Lower lobe of right lung (tissue), 2 donors: Measurements from ENCODE around the gene ABLIM1. TPM values are rescaled to one million over a fixed set of nuclear protein-coding genes. Genes with fewer than 3 reads are reported as not detected.

Experiments used
- ATAC-seq, 2 donors: fragments of 200-7000 bp; cut with Tn5 transposase; one replicate each; pipeline ENCODE4 v1.9.1; 2020 to 2022; ENCODE audit warnings: mild to moderate bottlenecking in 2 of 2, moderate library complexity in 2 of 2
- DNase-seq: peaks from one replicate; pipeline ENCODE4 v3.0.0-alpha.2; 2020
- H3K27ac ChIP-seq: fragments of 200-600 bp; one replicate; pipeline ENCODE4 v1.8.0; 2022
- H3K27me3 ChIP-seq: fragments of 200-600 bp; one replicate; pipeline ENCODE4 v1.8.0; 2022; ENCODE audit warnings: low read depth
- H3K36me3 ChIP-seq: fragments of 200-600 bp; one replicate; pipeline ENCODE4 v1.8.0; 2022; ENCODE audit warnings: mild to moderate bottlenecking
- H3K4me1 ChIP-seq: fragments of 200-600 bp; one replicate; pipeline ENCODE4 v1.8.0; 2022
- H3K4me3 ChIP-seq: fragments of 200-600 bp; one replicate; pipeline ENCODE4 v1.8.0; 2022; ENCODE audit warnings: mild to moderate bottlenecking
- H3K9me3 ChIP-seq: fragments of 200-600 bp; one replicate; pipeline ENCODE4 v1.8.0; 2022
- CTCF ChIP-seq: fragments of 200-600 bp; IDR thresholded peaks from one replicate; pipeline ENCODE4 v1.8.0; 2022; ENCODE audit warnings: antibody characterized with exemption, mild to moderate bottlenecking
- intact Hi-C: fragments of 100-400 bp; cut with DNase I; formaldehyde crosslinking; loops from one replicate; pipeline ENCODE4 v1.11.0; 2022
- total RNA-seq: library from RNA; stranded (reverse); fragmentation: NEBNext Ultra II Directional; extraction: Animal tissue kit (Norgen Biotek cat#: 25700); gene quantifications from one replicate; pipeline ENCODE4 v1.2.1, GENCODE V29; 2021
- donor health status: DM: no; HTN: yes; CAD: no; lungs with severe emphysema.

Gene ABLIM1
- total RNA-seq, 1 donor from 2014 or later, result 106 TPM

DNA sequence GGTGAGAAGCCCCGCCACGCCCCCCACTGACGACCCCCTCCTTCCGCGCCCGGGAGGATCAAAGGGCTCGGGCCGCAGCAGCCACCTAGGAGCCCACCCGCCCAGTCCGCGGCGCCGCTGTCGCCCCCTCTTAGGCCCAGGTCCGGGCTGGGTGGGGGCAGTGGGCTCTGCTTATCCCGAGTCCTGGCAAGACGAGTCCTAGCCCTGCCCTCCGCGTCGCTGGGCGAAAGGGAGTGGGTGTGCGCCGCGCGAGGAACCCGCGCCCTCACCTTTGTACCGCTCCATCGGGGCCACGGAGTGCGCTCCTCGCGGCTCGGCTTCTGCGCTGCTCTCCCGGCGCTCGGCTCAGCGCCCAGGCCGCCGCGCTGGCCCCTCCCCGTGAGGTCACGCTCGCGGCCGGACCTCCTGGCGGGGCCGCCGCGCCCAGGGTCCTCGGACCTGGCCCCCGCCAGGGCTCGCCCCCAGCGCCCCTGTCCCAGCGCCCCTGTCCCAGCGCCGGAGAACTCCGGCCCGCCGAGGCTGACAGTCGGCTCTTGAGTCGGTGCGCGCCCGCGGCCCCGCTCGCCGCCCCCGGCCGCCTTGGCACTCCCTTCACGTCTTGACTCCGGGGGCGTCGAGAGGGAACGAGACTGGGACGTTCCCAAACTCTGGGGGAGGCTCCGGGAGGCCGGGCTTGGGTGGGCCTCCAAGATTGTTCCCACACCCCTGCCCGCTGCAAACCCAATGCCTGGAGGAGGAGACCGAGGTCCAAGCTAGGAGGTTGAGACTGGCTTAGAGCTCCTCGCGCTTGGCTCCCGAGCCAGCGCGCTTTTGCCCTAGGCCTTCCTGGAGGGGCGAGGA, 253.7 kb downstream of the ABLIM1 start, which contains the start of gene AFAP1L2:
Gene AFAP1L2, minus strand, starts transcription at position 332 of the 840 bp plus-strand sequence. Its CDS starts 47 bp downstream, at position 285.
- peak within 1 kb of the TSS; percentile 55 for H3K4me3 ChIP-seq
- no peak for DNase-seq
- H3K27me3 ChIP-seq, result peaks cover 32% of the 10 kb centered on the region
- H3K4me1 ChIP-seq, result peaks cover 37% of the 10 kb centered on the region
- no peaks in the 10 kb centered on the region for H3K9me3 ChIP-seq
- no peak for TF ChIP-seq CTCF
- peak; percentile 84 for ATAC-seq
- intact Hi-C loops, result no loop called here
- H3K27ac ChIP-seq, result peak within 1 kb of the TSS; percentile 31
- H3K36me3 ChIP-seq, result no peaks in the 10 kb centered on the region

DNA sequence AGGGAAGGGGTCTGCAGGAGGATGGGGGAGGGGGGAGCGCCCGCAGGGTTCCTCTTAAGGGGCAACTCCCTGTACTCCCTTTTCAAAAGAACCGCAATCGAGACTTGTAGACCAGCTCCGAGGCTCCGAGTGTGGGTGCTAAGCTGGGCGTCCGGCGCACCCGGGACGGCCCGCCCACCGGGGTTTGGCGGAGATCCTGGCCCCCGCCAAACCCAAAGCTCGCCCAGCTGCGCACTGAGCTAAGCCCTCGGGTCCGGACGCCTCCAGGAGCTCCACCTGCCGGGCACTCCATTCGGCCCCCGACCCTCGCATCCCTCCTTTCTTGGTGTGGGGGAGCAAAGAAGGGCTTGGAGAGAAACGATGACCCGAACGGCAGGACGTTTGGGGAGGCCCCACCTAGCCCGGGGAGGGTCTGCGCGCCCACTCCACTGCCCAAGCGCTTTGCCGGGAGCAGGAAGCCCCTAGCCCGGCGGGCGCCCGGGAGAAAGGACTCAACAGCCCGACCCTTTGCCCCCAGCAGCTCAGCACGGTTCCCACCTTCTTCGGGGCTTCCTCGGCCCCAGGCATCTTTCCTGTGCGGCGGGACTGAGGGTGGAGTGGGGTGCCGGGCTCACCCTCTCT, 254.4 kb downstream of the ABLIM1 start:
- no peaks in the 10 kb centered on the region for H3K9me3 ChIP-seq
- ATAC-seq (peak; percentile 49), DNase-seq (no peak)
- peak overlapping the region; percentile 55 for H3K4me3 ChIP-seq
- peak overlapping the region; percentile 31 for H3K27ac ChIP-seq
- no peaks in the 10 kb centered on the region for H3K36me3 ChIP-seq
- peaks cover 37% of the 10 kb centered on the region for H3K4me1 ChIP-seq
- TF ChIP-seq CTCF, result peak; percentile 16
- intact Hi-C loops, result no loop called here
- H3K27me3 ChIP-seq, result peaks cover 32% of the 10 kb centered on the region

- no peak for TF ChIP-seq CTCF
- peaks cover 32% of the 10 kb centered on the region for H3K27me3 ChIP-seq
- ATAC-seq (no peak), DNase-seq (no peak)
- no peak overlapping the region for H3K27ac ChIP-seq
- peak overlapping the region; percentile 55 for H3K4me3 ChIP-seq
- intact Hi-C loops, result no loop called here
- peaks cover 37% of the 10 kb centered on the region for H3K4me1 ChIP-seq
- H3K36me3 ChIP-seq, result no peaks in the 10 kb centered on the region
- no peaks in the 10 kb centered on the region for H3K9me3 ChIP-seq
Measured at GRCh38 chr10:114402871-114403540, 255.1 kb downstream of the ABLIM1 start.

- peaks cover 37% of the 10 kb centered on the region for H3K4me1 ChIP-seq
Measured at GRCh38 chr10:114402233-114402632, 255.8 kb downstream of the ABLIM1 start.

More at GRCh38 chr10:114402233-114402632, 255.8 kb downstream of the ABLIM1 start:
- H3K9me3 ChIP-seq, result no peaks in the 10 kb centered on the region
- DNase-seq (no peak), ATAC-seq (no peak)
- H3K27ac ChIP-seq, result no peak overlapping the region
- H3K4me3 ChIP-seq, result no peak overlapping the region
- H3K36me3 ChIP-seq, result no peaks in the 10 kb centered on the region
- peaks cover 32% of the 10 kb centered on the region for H3K27me3 ChIP-seq
- intact Hi-C loops, result no loop called here
- no peak for TF ChIP-seq CTCF
